Measurements from ENCODE around the gene TOMM70. TPM values are rescaled to one million over a fixed set of nuclear protein-coding genes. Genes with fewer than 3 reads are reported as not detected.

Gene TOMM70
- polyA plus RNA-seq, 2 of the 4 experiments (the other 2 are of a cell fraction): 49.3 to 61.8 TPM

GRCh38 chr3:100407164-100407563, 6.3 kb upstream of the TOMM70 start (continued):
- TF ChIP-seq, protein P1, sequence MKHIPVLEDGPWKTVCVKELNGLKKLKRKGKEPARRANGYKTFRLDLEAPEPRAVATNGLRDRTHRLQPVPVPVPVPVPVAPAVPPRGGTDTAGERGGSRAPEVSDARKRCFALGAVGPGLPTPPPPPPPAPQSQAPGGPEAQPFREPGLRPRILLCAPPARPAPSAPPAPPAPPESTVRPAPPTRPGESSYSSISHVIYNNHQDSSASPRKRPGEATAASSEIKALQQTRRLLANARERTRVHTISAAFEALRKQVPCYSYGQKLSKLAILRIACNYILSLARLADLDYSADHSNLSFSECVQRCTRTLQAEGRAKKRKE (CRISPR knock-in tag; IDR thresholded peaks at IDR 0.05; ENCODE audit: low read depth): no peak
- TF ChIP-seq GATA3 (IDR thresholded peaks at IDR 0.05; ENCODE audit: borderline replicate concordance): no peak
- TF ChIP-seq CBX8 (IDR thresholded peaks at IDR 0.05): no peak

DNA sequence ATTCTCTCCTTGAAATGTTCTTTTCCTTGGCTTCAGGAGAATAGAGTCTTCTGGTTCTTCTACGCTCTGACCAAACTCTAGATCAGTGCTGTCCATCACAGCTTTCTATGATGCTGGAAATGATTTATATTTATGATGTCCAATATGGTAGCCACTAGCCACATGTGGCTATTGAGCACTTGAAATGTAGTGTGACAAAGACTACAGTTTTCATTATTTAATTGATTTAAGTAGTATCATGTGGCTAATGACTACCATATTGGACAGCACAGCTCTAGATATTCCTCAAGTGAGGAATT, 3.3 kb upstream of the TOMM70 start:
- H3K4me2 ChIP-seq: peak overlapping the region; percentile 96; the same call in 2 of the 3 replicates
- ATAC-seq (no peak), DNase-seq (ENCODE audit: low read depth in 1 of 2, low spot score in 1 of 2) (no peak), FAIRE-seq (no peak)
- TF ChIP-seq HEYL (CRISPR knock-in tag; IDR thresholded peaks at IDR 0.05): no peak
- TF ChIP-seq, protein P1 (CRISPR knock-in tag; IDR thresholded peaks at IDR 0.05; ENCODE audit: low read depth): no peak
- TF ChIP-seq CEBPB (IDR thresholded peaks at IDR 0.05): no peak
- peak; percentile 50; the same call in 1 of the 2 replicates for TF ChIP-seq EHMT2 (IDR thresholded peaks at IDR 0.05; ENCODE audit: low read depth)
- TF ChIP-seq, protein P2, sequence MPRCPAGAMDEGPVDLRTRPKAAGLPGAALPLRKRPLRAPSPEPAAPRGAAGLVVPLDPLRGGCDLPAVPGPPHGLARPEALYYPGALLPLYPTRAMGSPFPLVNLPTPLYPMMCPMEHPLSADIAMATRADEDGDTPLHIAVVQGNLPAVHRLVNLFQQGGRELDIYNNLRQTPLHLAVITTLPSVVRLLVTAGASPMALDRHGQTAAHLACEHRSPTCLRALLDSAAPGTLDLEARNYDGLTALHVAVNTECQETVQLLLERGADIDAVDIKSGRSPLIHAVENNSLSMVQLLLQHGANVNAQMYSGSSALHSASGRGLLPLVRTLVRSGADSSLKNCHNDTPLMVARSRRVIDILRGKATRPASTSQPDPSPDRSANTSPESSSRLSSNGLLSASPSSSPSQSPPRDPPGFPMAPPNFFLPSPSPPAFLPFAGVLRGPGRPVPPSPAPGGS (IDR thresholded peaks at IDR 0.05): no peak
- ChIA-PET POLR2A (no interaction called here), CTCF (interaction anchor here (0.8 to 1.1 kb wide), 2 partner anchors 10 to 21 kb away, joined by 3 read pairs; no protein-coding TSS in a partner anchor)
- 97% methylated on average over 1 of the region's 1 CpG for WGBS (ENCODE audit: missing lambda C conversion rate)
- H3K4me3 ChIP-seq: no peak overlapping the region
- no peaks in the 10 kb centered on the region; the same call in 2 of the 3 replicates for H3K9me3 ChIP-seq
- no peak overlapping the region for H3K27ac ChIP-seq
- H3K4me1 ChIP-seq: peaks cover 20% of the 10 kb centered on the region; the same call in 1 of the 3 replicates

DNA sequence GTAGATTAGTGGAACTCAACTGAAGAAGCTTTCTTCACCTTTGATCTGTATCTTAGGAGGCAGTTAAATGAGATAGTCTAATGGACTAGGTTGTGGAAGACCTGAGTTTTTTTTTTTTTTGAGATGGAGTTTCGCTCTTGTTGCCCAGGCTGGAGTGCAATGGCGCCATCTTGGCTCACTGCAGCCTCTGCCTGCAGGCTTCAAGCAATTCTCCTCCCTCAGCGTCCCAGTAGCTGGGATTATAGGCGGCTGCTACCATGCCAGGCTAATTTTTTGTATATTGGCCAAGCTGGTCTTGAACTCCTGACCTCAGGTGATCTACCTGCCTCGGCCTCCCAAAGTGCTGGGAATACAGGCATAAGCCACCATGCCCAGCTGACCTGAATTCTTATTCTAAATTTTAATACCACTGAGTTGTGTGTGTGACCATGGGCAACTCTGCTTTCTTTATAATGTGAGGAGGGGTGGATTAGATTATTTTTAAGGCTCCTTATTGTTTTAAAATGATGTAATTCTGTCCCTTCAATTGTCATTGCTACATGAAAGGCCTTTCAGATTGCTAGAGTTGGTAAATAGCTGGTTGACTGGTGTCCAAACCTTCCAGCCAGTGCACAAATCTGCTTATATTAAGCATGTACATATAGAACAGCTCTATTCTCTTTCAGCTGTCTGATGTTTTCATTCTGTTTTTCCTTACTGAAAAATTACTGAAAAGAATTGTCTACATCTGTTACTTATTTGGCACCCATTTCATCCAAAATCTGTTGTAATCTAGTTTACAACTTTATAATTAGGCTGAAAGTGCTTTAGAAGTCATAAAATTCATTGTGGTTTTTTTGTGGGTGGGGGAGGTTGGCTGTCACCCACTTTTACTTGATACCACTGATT, 2.7 kb upstream of the TOMM70 start:
- FAIRE-seq (no peak), DNase-seq (ENCODE audit: low read depth in 1 of 2, low spot score in 1 of 2) (peak in 1 of 2 experiments; percentile 23)
- CTCF ChIA-PET: interaction anchor here (0.7 to 1.1 kb wide), 3 partner anchors 11 to 1396 kb away, joined by 3 to 5 read pairs (median 3); no protein-coding TSS in a partner anchor

DNA sequence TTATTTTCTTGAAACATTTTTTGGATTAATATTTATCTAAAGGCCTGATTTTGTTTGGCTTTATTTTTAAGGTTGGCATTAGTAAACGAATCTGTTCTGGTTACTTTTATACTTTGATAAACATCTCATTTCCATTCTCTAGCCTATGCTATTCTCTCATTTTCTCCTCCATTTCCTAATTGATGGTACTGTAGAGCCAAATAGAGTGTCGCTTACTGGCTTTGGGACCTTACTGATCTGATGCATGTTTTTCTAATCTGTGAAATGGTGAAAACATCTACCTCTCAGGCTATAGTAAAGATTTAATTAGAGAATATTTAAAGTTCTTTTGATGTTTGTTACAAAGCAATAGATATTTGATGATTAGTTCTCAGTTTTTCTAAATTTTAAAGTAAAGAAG, 2.0 kb upstream of the TOMM70 start:
- H3K4me1 ChIP-seq: peaks cover 27% of the 10 kb centered on the region; the same call in 1 of the 3 replicates
- H3K4me2 ChIP-seq: peak overlapping the region; percentile 96
- peak overlapping the region; percentile 91 for H3K4me3 ChIP-seq
- POLR2A ChIA-PET: no interaction called here
- no peak for FAIRE-seq
- TF ChIP-seq, protein P3, sequence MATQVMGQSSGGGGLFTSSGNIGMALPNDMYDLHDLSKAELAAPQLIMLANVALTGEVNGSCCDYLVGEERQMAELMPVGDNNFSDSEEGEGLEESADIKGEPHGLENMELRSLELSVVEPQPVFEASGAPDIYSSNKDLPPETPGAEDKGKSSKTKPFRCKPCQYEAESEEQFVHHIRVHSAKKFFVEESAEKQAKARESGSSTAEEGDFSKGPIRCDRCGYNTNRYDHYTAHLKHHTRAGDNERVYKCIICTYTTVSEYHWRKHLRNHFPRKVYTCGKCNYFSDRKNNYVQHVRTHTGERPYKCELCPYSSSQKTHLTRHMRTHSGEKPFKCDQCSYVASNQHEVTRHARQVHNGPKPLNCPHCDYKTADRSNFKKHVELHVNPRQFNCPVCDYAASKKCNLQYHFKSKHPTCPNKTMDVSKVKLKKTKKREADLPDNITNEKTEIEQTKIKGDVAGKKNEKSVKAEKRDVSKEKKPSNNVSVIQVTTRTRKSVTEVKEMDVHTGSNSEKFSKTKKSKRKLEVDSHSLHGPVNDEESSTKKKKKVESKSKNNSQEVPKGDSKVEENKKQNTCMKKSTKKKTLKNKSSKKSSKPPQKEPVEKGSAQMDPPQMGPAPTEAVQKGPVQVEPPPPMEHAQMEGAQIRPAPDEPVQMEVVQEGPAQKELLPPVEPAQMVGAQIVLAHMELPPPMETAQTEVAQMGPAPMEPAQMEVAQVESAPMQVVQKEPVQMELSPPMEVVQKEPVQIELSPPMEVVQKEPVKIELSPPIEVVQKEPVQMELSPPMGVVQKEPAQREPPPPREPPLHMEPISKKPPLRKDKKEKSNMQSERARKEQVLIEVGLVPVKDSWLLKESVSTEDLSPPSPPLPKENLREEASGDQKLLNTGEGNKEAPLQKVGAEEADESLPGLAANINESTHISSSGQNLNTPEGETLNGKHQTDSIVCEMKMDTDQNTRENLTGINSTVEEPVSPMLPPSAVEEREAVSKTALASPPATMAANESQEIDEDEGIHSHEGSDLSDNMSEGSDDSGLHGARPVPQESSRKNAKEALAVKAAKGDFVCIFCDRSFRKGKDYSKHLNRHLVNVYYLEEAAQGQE (IDR thresholded peaks at IDR 0.05): no peak
- TF ChIP-seq NPAS2 (CRISPR knock-in tag; IDR thresholded peaks at IDR 0.05; ENCODE audit: borderline replicate concordance) (no peak), HEYL (CRISPR knock-in tag; IDR thresholded peaks at IDR 0.05) (no peak), RAD21 (conservative IDR thresholded peaks at IDR 0.05 in 1 of 2, IDR thresholded peaks at IDR 0.05 in 1 of 2) (no peak)
- TF ChIP-seq, protein P4, sequence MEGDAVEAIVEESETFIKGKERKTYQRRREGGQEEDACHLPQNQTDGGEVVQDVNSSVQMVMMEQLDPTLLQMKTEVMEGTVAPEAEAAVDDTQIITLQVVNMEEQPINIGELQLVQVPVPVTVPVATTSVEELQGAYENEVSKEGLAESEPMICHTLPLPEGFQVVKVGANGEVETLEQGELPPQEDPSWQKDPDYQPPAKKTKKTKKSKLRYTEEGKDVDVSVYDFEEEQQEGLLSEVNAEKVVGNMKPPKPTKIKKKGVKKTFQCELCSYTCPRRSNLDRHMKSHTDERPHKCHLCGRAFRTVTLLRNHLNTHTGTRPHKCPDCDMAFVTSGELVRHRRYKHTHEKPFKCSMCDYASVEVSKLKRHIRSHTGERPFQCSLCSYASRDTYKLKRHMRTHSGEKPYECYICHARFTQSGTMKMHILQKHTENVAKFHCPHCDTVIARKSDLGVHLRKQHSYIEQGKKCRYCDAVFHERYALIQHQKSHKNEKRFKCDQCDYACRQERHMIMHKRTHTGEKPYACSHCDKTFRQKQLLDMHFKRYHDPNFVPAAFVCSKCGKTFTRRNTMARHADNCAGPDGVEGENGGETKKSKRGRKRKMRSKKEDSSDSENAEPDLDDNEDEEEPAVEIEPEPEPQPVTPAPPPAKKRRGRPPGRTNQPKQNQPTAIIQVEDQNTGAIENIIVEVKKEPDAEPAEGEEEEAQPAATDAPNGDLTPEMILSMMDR (IDR thresholded peaks at IDR 0.05): no peak
- ATAC-seq: no peak
- CTCF ChIA-PET: interaction anchor here (0.7 kb wide), 1 partner anchor 1397 kb away, joined by 5 read pairs; no protein-coding TSS in a partner anchor
- DNase-seq (ENCODE audit: low read depth in 1 of 2, low spot score in 1 of 2): no peak
- 46% methylated on average over 2 of the region's 2 CpGs for WGBS (ENCODE audit: missing lambda C conversion rate)
- peak overlapping the region; percentile 93 to 97 for H3K27ac ChIP-seq
- no peaks in the 10 kb centered on the region; the same call in 2 of the 3 replicates for H3K9me3 ChIP-seq

More for the DNA sequence above, 2.7 kb upstream of the TOMM70 start:
- Histone ChIP-seq H3K4me1 (peaks cover 23% of the 10 kb centered on the region; the same call in 1 of the 3 replicates), H3K27ac (peak overlapping the region in 1 of 2 experiments; percentile 97; a peak in 1 of 6 replicates), H3K4me2 (peak overlapping the region; percentile 96), H3K9me3 (no peaks in the 10 kb centered on the region; the same call in 2 of the 3 replicates), H3K4me3 (peak overlapping the region; percentile 91; the same call in 2 of the 3 replicates)
- TF ChIP-seq, protein P4 (IDR thresholded peaks at IDR 0.05): peak; percentile 8; the same call in 1 of the 3 replicates
- no peak for TF ChIP-seq CBX2 (IDR thresholded peaks at IDR 0.05; ENCODE audit: borderline replicate concordance, low read depth)
- no peak for TF ChIP-seq FOSB (CRISPR knock-in tag; IDR thresholded peaks at IDR 0.05)
- TF ChIP-seq FOSL2 (IDR thresholded peaks at IDR 0.05): no peak
- TF ChIP-seq FOSL2 (CRISPR knock-in tag; IDR thresholded peaks at IDR 0.05): no peak
- no peak for TF ChIP-seq ZC3H11A (IDR thresholded peaks at IDR 0.05)
- TF ChIP-seq HEYL (CRISPR knock-in tag; IDR thresholded peaks at IDR 0.05): no peak
- ATAC-seq: no peak
- 52% methylated on average over 5 of the region's 5 CpGs for WGBS (ENCODE audit: missing lambda C conversion rate)
- POLR2A ChIA-PET: no interaction called here

Data from A549 (cell line).